ENCODE measurements around the gene GMDS.

GMDS gene

DNA sequence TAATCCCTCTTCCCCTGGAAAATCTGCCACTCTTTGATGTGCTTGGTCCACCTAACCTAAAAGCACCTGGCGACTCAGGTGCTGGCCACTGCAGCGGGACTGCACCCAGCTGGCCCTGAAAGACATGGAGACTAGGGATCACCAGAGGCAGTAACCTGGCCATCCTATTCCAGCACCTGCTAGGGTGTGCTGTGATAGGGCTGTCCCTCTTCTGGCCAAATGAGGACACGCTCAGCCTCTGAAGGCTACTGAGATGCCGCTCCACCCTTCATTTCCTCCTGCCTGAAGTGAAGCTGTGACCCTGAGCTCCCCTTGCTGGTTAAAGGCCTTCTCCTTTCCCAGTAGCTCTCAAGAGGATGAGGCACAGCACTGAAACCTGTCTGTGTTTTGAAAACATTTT lies 611.3 kb downstream of the GMDS start:
- DNase-seq: no peak

DNA sequence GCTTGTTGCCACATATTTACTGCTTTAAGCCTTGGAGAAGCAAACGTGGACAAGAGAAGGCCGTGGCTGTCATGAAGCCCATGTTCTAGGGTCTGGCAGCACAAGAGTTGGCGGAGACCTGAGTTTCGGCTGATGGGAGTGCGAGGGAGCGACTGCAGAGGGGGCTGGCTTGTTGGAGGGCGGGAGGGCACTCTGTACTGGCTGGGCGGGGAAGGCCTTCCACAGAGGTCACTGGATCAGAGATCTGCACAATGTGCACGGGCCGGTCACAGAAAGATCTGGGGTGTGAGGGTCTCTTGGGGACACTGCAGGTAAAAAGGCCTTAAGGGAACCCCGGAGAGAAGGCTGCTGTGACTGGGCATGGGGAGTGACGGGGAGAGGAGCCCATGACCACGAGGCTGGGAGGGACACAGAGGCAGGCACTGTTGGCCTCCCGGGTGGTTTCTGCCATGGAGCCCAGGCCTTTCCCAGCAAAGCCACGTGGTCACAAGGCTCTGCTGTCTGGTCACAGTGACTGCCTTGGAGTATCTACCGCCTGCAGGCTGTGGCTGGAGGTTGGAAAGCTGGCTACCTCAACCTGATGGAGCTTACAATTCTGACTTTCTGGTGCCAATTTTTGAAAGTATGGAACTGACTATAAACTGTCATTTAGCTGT lies 611.9 kb downstream of the GMDS start:
- no peak for DNase-seq

DNA sequence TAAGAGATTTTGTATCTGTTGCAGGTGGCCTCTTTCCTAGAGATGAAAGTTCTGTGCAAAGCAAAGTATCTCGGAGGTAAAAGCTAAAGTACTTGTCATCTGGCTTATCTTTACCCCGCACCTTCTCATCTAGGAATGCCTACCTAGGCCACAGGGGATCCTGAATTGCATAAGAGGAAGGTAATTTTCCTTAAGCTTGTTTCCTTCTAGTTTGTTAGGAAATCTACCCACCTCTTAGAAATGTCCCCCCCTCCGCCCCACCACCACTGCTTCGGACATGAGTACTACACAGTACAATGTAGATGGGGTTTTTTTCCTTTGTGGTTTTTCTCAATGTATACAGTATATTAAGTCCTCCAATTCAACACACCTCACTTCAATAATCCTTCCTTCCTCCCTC lies 614.2 kb downstream of the GMDS start:
- DNase-seq: no peak

DNA sequence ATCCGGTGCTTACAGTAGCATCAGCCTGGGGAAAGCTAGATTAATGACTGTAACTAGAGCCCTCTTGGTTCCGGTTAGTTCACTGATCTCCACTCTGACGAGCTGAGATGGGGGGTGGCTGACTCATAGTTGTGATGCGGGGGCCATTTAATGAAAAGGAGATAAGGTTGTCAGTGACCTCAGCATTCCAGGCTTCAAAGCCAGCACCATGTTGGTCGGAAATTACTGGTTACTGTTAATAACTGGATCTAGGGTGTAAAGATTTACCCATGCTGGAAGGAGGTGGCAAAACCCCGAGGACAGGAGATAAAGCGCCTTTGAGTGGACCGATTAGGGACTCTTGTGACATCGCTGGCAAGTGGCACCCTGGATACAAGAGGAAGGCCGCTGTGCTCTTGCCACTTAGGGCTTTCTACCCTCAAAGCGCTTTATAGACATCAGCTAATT lies 614.6 kb downstream of the GMDS start:
- peak; percentile 47 for DNase-seq

DNA sequence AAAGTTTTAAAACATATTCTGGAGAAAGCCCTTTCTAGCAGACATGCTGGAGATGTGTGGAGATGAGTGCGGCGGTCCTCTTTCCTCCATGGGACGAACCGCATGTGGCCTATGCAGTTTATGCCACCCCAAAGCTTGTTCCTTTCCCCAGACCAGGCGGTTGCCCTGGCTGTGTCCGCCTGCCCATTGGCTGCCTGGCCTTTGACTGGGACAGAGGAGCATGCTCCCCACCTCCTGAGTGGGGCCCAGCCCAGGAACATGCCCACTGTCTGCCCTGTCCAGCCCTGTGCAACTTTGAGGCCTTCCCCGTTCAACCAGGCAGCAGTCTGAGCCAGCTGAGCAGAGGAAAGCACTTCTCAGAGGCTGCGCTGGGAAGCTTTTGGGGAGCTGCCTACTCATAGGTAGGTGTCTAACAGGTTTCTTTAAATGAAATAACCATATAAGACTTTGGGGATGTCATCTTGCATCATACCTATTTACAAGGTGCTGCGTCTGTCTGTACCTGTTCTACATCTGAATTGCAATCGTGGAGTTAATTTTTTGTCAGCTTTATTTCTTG lies 615.1 kb downstream of the GMDS start:
- DNase-seq: peak; percentile 38

DNA sequence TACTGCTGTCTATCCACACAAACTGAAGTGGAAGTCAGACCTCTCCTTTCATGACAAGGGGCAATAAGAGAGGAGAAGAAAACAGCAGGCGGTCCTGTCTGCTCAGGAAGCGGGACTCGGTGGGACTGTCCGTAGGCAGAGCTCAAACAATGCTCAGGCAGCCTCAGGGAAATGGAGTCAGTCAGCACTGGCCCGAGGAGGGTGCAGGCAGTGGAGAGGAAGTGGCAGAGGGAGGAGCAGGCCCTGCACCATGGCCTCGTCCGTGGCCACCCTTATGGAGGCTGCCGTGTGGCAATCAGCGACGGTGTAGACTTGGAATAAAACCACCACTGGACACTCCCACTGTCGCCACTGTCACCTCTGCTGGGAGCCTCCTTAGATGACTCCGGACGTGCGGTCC lies 616.1 kb downstream of the GMDS start:
- DNase-seq: no peak

DNA sequence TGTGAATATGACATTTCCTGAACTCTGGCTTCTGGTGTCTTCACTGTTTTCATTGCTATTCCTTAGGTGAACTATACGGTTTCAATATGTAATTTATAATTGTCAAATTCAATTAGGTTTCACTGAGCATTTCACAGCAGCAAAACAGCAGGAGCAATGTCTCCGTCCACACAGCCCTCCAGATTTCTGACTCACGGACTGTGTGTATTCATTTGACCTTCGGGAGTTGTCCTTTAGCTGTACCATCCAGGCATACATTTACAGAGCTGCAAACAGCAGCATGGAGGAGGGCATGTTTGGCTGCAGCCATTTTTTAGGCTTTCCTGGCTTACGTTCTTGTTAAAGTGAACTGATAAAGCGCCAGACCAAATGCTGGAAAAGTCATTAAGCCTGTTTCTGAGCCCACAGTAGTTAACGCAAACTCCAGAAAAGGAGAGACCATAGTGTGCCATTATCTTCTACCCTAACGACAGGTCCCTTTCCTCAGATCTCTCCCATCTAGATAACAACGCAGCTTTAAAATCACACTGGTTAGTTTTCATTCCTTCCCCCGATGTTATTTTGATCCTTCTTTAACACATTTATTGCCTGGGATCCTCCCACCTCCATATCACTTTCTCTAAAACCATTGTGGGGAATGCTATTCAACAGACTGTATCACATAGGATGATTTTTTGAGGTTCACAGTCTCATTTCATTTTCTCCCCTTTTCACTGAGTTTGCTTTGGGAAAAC lies 617.4 kb downstream of the GMDS start:
- no peak for DNase-seq

DNA sequence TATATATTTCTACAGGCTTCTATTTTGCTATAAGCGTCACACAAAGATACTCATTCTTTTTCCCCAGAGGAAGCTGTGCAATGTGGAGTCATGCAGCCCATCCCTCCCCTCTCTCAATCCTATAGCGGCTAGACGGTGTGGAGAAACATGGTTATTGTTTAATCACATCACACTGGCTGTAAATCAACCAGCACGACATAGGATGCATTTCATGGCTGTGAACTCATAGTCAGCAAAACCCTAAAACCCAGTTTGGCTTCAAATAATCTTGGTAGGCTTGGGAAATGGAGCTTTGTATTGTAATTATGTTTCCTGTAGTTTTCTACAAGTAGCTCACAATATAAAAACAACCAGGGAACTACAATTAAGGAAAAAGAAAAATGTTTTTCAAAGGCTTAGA lies 618.9 kb downstream of the GMDS start:
- DNase-seq: peak; percentile 12

DNA sequence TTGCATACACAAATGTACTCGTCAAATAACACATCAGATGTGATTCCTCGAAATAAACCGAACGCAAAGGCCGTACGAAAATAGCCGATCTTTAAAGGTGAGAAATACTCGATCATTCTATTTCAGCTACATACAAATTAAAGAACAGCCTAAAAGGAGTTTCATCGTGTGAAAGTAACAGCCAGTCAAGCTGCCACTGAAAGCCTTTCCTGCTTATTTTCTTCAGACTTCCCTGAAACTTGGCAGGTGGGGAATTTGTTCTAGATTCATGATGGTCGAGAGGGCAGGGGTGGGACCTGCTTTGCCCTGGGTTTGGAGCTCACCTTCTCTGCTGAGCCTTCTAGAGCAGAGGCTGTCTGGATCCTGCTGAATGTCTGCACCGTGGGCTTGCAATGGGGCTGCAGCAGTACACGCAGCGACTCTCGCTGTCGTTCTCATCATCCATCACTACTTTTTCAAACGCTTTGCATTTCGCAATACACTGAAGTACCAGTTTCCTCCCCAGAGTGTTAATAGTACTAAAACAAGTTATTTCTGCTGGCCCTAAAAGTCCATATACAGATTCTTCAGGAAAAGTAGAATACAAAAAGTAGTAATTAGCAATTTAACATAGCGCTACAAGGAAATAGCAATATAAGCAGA lies 619.5 kb downstream of the GMDS start:
- DNase-seq: no peak

DNA sequence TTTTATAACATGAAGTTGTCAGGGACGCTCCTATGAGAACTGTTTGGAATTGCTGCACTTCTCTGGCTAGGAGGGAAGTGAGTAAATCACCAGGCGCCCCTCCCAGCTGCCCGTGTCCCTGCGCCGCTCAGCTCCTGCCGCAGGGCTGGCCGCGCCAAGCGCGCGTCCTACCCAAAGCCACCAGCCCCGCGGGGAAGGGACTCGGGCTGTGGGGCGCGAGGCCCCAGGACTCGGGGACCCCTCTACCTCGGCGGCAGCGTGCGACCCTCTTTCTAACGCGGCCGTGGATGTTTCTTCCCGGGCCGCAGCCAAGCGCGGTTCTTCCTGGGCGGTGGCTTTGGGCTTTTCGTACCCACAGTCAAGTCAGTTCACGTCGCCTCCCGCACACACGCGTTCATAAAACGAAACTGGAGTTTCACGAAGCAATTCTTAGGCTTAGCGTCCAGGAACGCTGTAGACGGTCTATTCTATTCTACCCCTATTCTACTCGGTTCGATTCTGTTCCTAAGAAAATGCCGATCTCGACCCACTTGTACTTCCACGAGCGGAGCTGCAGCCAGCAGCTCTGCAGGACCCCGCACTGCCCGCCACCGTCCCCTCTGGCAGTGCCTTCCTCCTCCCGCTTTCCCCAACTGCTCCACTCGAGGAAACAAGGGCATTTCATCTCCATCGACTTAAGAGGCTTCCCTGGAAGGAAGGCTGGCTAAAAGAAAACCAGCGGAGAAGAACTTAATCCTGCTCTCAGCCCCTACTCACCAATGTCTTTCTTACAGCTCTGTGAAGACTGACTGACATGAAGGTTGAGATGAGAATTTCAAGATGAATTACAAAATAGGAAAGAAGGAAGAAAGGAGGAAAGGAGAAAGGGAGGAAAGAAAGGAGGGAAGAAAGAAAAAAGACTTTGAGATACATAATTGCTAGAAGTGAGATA lies 620.3 kb downstream of the GMDS start:
- DNase-seq: peak; percentile 56

DNA sequence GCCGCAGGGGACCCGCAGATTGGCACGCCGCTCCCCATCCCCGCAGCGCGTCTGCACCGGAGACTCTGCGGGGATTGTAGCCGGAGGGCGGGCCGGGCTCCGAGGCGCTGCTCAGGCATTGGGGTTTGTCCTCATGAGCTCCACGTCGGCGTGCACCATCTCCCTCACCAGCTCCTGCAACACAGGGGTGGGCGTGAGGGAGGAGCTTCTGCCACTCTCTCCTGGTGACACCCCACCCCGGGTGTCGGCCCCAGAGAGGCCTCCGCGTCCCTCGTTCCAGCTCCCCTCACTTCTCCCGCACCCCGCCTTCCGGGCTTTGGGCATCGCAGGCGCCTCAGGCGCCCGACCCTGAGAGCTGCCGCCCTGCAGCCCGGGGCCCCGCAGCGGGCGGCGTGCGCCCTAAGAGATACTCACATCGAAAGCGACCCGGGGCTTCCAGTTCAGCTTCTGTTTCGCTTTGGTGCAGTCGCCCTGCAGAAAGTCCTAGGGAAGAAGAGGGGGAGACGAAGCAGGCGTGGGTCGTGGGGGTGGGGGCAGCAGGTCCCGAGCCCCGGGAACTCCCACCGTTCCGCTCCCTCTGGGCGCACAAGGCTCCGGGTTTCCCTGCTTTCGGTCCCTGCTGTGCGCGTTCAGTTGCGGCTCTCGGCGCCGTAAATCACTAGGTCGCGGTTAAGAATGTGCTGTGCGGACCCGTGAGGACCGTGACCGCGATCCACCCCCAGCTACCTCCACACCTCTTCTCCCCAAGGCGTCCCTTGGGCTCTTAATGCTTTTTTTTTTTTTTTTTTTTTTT lies 621.2 kb downstream of the GMDS start:
- DNase-seq: no peak

DNA sequence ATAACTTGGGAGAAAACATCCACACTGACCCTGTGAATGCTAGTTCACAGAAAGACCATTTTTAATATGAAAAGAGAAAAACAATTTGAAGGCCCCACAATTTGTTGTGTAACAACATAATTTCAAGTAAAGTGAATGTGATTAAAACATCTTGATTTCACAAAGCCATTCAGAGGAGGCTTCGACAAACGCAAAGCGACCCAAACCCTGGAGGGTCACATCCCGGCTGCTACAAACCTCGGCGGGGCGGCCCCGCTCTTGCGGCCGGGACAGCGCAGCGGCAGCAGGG lies 621.7 kb downstream of the GMDS start:
- no peak for DNase-seq

DNA sequence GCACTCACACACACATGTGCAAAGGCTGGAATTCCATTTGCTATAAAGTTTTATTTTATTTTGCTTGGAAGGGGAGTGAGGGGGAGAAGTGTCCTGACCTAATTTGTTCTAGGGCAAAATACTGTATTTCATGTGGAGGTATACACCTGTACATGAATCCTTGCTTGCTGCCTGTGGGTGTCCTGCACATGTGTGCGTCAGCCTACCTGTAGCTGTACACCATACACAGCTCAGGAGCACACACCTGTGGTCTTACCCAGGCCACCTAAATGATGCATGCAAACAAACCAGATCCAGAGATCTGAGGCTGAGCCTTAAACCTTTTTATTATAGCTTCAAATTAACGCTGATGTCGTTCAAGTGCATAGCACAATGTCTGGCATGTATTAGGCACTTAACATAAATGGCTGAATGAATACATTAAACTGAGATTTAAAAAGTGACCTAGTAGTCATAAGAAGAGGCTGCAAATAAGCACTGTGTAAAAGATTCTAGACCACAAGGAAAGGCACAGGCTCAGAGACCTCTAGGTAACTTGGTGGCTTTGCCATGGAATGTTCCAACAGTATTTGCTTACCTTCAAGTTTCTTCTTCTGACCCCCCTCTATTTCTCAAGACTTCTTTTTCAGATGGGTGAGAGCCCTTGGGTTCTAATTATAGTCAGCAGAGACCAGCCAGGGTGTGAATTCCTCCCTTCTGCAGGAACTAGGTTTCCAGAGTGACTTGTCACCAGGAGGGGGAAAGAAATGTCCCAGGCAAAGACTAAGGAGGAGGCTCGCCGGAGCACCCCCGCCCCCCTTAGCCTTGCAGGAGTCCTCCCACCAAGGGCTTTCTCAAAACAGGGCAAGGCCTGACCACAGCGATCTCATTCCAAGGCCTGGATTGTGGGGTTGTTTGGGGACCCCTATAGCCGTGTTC lies 622.3 kb downstream of the GMDS start:
- DNase-seq: no peak

DNA sequence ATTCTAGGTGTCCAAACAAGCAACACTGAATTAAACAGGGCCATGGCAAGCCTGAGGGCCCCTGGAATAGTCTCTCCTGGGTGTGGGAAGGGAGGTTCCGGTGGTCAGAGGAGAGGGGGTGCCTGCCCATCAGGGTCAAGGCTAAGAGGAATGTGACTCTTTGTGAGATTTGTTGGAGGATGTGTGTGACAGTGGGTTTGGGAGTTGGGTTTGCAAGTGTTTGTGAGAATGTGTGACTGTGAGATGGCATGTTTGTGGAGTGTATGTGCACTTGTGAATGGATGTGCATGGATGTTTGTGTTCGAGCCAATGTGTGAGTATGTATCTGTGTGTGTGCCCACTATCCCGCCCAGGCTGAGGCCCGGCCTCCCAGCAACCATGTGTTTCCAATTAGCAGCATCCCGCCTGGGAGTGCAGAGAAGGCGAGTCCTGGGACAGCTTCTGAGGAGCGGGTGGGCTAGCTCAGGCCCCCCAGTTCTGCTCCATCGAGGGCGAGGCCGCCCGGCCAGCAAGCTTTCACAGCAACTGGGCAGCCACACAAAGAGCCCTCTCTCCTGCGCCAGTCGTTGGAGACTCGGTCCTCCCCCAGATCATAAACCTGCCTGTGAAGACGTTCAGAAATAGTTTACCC lies 623.1 kb downstream of the GMDS start:
- no peak for DNase-seq

DNA sequence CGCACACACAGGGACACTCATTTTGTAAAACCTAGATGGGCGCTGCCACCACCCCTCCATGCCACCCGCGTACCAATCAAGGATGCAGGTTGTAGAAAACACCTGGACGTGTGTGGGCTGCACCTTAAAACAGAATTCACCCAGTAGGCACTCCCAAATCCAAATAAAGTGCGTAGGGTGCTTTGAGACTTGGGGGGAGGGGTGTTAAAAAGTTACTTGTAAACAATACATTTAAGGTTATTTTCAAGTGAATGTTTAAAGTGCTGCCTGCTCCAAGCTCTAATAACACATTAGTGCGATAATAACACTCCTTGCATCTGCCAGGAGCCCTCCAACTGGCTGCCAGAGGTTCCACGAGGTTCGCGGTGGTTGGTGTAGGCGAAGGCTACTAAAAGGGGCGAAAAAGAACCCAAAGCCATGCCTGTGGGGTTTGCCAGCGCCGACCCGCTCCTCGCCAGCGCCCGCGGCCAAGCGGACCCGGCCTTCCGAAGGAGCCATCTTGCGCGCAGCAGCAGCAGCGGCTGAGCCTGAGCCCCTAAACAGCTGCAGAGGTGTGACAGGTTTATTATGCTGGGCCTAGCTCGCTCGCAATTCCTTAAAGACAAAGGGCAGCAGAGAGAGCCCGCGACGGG lies 624.2 kb downstream of the GMDS start:
- no peak for DNase-seq

DNA sequence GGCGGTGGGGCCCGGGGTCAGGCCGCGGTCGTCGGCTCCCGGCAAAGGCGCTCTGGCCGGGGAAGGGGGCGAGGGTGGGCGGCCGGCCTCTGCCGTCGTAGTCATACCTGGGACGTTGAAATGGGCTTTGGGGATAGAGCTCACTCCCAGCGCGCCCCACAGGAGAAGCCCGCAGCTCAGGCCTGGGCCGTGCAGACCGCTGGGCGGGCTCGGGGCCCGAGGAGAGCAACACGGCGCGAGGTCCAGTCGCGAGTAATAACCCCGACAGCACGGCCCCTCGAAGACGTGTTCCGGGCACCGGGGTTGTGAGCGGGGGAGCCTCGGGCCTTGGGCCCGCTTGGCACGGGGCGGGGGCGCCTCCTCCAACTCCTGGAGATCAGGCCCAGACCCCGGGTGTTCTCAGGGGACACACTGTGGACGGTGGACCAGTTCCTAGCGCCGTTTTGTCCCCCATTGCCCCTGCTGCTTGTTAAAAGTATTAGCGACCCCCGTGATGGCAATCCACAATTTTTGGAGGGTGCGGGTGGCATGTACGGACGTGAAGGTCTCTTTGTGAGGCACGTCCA lies 624.8 kb downstream of the GMDS start:
- DNase-seq: no peak

DNA sequence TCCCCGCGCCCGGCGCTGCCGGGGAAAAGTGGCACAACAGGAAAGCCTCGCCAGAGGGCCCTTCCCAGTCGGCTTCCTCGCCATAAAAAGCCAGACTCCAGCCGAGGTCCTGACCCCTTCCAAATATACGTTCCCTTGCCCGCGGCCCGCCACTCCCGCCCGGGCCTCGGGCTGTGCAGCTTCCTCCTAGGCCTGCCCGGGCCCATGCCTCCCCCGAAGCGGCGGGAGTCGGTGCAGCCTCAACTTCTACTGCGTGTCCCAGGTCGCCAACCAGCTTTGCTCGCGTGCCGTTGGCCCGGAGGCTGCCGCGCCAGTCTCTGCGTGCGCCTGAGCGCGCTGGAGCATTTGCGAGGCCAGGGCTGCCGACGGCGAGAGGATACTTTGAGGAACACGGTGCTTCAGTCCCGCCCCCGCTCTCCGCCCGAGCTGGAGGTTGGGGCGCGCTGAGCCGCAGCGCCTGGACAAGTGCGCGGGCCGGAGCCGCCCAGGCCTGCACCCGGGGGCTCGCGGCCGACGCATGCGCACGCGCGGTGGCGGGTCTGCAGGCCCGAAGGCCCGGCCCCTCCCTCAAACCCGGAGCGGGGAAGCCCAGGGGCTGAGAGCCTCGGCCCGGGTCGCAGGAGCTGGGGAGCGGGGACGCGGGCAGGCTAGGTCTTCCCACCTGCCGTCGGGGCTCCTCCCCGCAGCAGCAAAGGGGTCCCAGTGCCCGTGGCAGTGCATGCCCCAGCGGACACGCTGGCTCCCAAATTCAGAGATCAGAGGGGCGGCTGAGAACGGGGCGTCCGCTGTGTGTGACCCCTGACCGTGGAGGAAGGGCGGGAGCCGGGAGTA lies 625.5 kb downstream of the GMDS start:
- DNase-seq: no peak

DNA sequence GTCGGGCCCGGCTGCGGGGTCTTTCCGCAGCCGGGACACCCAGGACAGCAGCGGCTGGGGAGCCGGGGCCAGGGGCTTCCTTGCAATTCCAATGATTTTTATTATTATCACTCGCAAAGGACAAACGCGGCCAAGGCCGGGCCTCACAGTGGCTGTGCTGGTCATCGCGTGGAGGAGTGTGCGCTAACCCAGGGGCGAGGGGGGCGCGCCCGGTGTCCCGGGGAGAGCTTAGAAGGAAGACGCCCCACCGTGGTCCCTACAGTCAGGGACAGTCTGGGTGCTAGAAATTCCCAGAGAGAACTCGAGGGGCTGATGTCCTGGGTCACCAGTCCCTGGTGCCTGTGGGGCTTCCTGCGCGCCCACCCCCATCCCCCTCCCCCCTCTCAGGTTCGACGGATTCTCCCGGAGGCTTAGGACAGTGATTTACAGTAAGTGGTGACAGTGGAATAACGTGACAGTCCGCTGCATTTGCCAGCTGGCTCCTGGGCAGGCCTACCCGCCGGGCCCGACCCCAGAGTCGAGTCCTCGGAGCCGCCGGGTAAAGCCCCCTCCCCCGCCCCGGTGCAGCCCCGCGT lies 626.2 kb downstream of the GMDS start:
- DNase-seq: no peak

Data from NCI-H82 (cell line).